ENCODE data around the gene FHAD1. TPM values are rescaled to one million over a fixed set of nuclear protein-coding genes. Genes with fewer than 3 reads are reported as not detected.

FHAD1 gene
- total RNA-seq, 2 donors from 2014 or later = 4.4 TPM; not detected in 1

- Histone ChIP-seq H3K9me3 (no peaks in the 10 kb centered on the region), H3K27me3 (replicated peaks; ENCODE audit: insufficient read depth) (no peaks in the 10 kb centered on the region), H3K4me3 (no peak overlapping the region), H3K4me1 (ENCODE audit: control insufficient read depth in 1 of 2, low read depth in 2 of 2) (peaks cover 11 to 17% of the 10 kb centered on the region in 2 donors), H3K27ac (no peak overlapping the region), H3K36me3 (no peaks in the 10 kb centered on the region)
- no peak for ATAC-seq (ENCODE audit: insufficient number of reproducible peaks, low FRiP score, low read depth)
- no peak for DNase-seq (ENCODE audit: low spot score)
- TF ChIP-seq, protein P1, sequence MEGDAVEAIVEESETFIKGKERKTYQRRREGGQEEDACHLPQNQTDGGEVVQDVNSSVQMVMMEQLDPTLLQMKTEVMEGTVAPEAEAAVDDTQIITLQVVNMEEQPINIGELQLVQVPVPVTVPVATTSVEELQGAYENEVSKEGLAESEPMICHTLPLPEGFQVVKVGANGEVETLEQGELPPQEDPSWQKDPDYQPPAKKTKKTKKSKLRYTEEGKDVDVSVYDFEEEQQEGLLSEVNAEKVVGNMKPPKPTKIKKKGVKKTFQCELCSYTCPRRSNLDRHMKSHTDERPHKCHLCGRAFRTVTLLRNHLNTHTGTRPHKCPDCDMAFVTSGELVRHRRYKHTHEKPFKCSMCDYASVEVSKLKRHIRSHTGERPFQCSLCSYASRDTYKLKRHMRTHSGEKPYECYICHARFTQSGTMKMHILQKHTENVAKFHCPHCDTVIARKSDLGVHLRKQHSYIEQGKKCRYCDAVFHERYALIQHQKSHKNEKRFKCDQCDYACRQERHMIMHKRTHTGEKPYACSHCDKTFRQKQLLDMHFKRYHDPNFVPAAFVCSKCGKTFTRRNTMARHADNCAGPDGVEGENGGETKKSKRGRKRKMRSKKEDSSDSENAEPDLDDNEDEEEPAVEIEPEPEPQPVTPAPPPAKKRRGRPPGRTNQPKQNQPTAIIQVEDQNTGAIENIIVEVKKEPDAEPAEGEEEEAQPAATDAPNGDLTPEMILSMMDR (IDR thresholded peaks at IDR 0.05) = no peak
Measured at GRCh38 chr1:15330028-15330427, 83.0 kb downstream of the FHAD1 start.

DNA sequence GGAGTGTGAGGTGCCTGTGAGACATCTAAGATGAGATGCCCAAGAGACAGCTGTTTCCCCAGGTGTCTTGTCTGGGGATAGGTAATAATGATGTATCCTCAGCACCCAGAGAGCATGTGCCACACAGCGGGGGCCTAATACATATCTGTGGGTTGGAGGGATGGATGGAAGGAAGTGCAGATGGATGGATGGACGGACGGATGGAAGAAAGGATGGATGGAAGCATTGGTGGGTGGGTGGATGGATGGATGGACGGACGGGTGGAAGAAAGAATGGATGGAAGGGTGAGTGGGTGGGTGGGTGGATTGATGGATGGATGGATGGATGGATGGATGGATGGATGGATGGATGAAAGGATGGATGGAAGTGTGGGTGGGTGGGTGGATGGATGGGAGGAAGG is 84.2 kb downstream of the FHAD1 start:
- Histone ChIP-seq H3K36me3 (no peaks in the 10 kb centered on the region), H3K27me3 (replicated peaks; ENCODE audit: insufficient read depth) (no peaks in the 10 kb centered on the region), H3K9me3 (no peaks in the 10 kb centered on the region), H3K27ac (no peak overlapping the region), H3K4me3 (no peak overlapping the region), H3K4me1 (ENCODE audit: control insufficient read depth in 1 of 2, low read depth in 2 of 2) (peaks cover 11 to 17% of the 10 kb centered on the region in 2 donors)
- TF ChIP-seq, protein P1 (IDR thresholded peaks at IDR 0.05) = no peak
- DNase-seq (ENCODE audit: low spot score) (no peak), ATAC-seq (ENCODE audit: insufficient number of reproducible peaks, low FRiP score, low read depth) (no peak)

DNA sequence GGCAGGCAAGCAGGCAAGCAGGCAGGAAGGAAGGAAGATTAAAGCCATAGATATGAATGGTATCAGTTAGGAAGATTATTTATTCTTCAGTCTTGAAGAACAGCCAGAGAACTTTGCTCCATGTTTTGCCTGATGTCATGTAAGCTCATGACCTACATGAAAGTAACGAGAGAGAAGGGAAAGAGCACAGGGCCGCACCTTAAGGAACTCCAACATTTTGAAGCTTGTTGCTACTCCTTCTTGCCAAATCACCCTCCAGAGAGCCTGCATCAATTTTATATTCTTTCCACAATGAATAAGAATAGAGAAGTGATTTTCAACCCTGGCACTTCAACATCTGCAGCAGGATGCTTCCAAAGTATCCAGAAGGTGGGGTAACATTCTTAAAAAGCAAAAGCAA is 84.7 kb downstream of the FHAD1 start:
- H3K9me3 ChIP-seq = no peaks in the 10 kb centered on the region
- TF ChIP-seq, protein P1 (IDR thresholded peaks at IDR 0.05) = no peak

DNA sequence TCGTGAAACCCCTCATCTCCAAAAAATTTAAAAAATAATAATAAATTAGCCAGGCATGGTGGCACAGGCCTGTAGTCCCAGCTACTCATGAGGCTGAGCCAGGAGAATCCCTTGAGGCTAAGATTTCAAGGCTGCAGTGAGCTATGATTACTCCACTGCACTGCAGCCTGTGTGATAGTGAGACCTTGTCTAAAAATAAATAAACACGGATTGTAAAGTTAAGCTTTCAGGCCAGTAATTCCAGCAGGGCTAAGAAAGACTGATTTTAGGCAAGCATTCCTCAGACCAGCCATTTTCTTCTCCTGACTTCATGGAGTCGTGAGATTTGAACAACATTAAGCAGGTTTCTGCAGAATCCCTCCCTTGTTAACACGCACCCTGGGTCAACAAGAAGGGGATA is 85.5 kb downstream of the FHAD1 start:
- no peak for ATAC-seq (ENCODE audit: insufficient number of reproducible peaks, low FRiP score, low read depth)
- Histone ChIP-seq H3K27ac (no peak overlapping the region), H3K4me1 (ENCODE audit: control insufficient read depth in 1 of 2, low read depth in 2 of 2) (peaks cover 16 to 29% of the 10 kb centered on the region in 2 donors), H3K4me3 (no peak overlapping the region), H3K9me3 (no peaks in the 10 kb centered on the region), H3K36me3 (no peaks in the 10 kb centered on the region), H3K27me3 (replicated peaks; ENCODE audit: insufficient read depth) (no peaks in the 10 kb centered on the region)
- TF ChIP-seq, protein P1 (IDR thresholded peaks at IDR 0.05) = no peak
- DNase-seq (ENCODE audit: low spot score) = no peak

More for the DNA sequence above, 84.7 kb downstream of the FHAD1 start:
- no peak for DNase-seq (ENCODE audit: low spot score)
- Histone ChIP-seq H3K4me3 (no peak overlapping the region), H3K36me3 (no peaks in the 10 kb centered on the region), H3K27me3 (replicated peaks; ENCODE audit: insufficient read depth) (no peaks in the 10 kb centered on the region), H3K27ac (no peak overlapping the region), H3K4me1 (ENCODE audit: control insufficient read depth in 1 of 2, low read depth in 2 of 2) (peaks cover 11 to 21% of the 10 kb centered on the region in 2 donors)
- no peak for ATAC-seq (ENCODE audit: insufficient number of reproducible peaks, low FRiP score, low read depth)

DNA sequence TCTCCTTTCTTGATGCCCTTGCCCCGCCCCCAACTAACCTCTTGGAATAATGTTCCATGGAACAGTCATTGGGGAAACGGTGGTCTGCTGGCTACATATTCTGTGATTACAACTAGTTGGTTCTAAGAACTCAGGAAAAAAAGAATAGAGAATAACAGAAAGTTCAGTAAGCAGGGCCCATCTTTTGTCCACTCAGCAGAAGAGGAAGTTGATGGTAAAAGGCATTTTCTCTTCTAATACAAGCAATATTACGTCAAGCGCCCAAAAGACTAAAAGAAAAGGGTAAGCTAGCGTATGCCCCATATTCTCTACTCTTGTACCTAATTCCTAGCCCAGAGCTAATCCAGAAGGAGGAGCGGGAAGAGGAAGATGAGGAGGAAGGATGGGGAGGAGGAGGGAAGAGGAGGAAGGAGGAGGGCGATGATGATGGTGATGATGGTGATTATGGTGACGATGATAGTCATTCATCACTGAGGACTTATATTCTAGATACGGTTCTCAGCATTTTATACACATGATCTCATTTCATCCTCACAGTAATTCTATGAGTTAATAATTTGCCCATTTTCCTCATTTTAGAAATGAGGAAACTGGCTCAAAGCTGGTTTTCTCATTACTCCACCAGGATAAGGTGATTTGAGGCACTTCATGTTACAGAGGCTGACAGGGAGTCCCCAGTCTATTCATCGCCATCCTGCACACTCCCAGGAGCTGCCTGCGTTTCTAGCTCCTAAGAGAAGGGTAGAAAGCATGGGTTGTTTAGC is 86.1 kb downstream of the FHAD1 start:
- Histone ChIP-seq H3K27me3 (replicated peaks; ENCODE audit: insufficient read depth) (no peaks in the 10 kb centered on the region), H3K36me3 (no peaks in the 10 kb centered on the region), H3K4me1 (ENCODE audit: control insufficient read depth in 1 of 2, low read depth in 2 of 2) (peaks cover 19 to 33% of the 10 kb centered on the region in 2 donors), H3K4me3 (no peak overlapping the region), H3K27ac (no peak overlapping the region), H3K9me3 (no peaks in the 10 kb centered on the region)
- no peak for ATAC-seq (ENCODE audit: insufficient number of reproducible peaks, low FRiP score, low read depth)
- DNase-seq (ENCODE audit: low spot score) = no peak
- TF ChIP-seq, protein P1 (IDR thresholded peaks at IDR 0.05) = no peak
